Adrenal gland (tissue), 12 donors: Measurements from ENCODE around the gene CYB561D2. TPM values are rescaled to one million over a fixed set of nuclear protein-coding genes. Genes with fewer than 3 reads are reported as not detected.

ENCODE experiments used
- DNase-seq, 7 donors: peaks; one replicate each; pipeline ENCODE4 v3.0.0-alpha.2; 2019 to 2020
- H3K27ac ChIP-seq, 5 donors: fragments of 200-600 bp; sonication (generic) in 4 of 5; 1 replicate in 3 of 5; 2 replicates in 2 of 5; pipeline versions ENCODE4 v1.5.1 to v1.8.0; 2016 to 2020; ENCODE audit warnings: mild to moderate bottlenecking in 1 of 5
- H3K27me3 ChIP-seq: fragments of 200-600 bp; 2 replicates; pipeline ENCODE4 v1.8.0; 2021
- H3K36me3 ChIP-seq, 2 donors: fragments of 200-600 bp; replicated peaks in 1 of 2; 1 replicate in 1 of 2; 2 replicates in 1 of 2; pipeline versions ENCODE4 v1.5.1 to v1.8.0; 2018 to 2022
- H3K4me1 ChIP-seq, 2 donors: fragments of 200-600 bp; replicated peaks in 1 of 2; 1 replicate in 1 of 2; 2 replicates in 1 of 2; pipeline versions ENCODE4 v1.5.1 to v1.8.0; 2018 to 2021
- H3K4me3 ChIP-seq, 4 donors: fragments of 200-600 bp; sonication (generic) in 3 of 4; one replicate each; pipeline ENCODE4 v1.5.1; 2016 to 2018
- H3K9me3 ChIP-seq, 3 donors: fragments of 200-600 bp; sonication (generic) in 1 of 3; replicated peaks in 1 of 3; 1 replicate in 2 of 3; 2 replicates in 1 of 3; pipeline versions ENCODE4 v1.5.1 to v1.8.0; 2016 to 2021
- CTCF ChIP-seq, 6 experiments: fragments of 450-650 bp in 4 of 6; fragments of 200-600 bp in 2 of 6; sonication (generic) in 1 of 6; IDR thresholded peaks; 1 replicate in 5 of 6; 2 replicates in 1 of 6; pipeline versions ENCODE4 v1.5.1 to v1.8.0; 2016 to 2021; ENCODE audit warnings: antibody characterized with exemption in 6 of 6, mild to moderate bottlenecking in 2 of 6, moderate library complexity in 1 of 6
- POLR2A ChIP-seq, 2 donors: fragments of 450-650 bp; IDR thresholded peaks; one replicate each; pipeline ENCODE4 v1.6.1; 2017; ENCODE audit warnings: antibody characterized with exemption in 2 of 2, mild to moderate bottlenecking in 2 of 2, moderate library complexity in 1 of 2
- WGBS, 4 donors: extraction: QIAGEN DNeasy Blood & Tissue Kit in 2 of 4; methylation state at CpG; one replicate each; pipeline versions ENCODE4 v1.1.5 to v1.1.7; 2013 to 2017; 5-methylcytosine and 5-hydroxymethylcytosine counted together
- intact Hi-C, 2 donors: fragments of 100-400 bp; cut with DNase I; formaldehyde crosslinking; loops; one replicate each; pipeline versions ENCODE4 v1.14.1 to v1.15.0; 2022 to 2023
- polyA plus RNA-seq, 3 donors: library from polyadenylated mRNA; stranded (reverse); fragments of 200-250 nt in 2 of 3; fragments of 350-450 nt in 1 of 3; fragmentation: Illumina TruSeq in 1 of 3; extraction: RNeasy Lipid Tissue Mini Kit (QIAGEN cat#74804) in 1 of 3; gene quantifications; one replicate each; pipeline ENCODE4 v1.2.3, GENCODE V29; 2013 to 2014
- total RNA-seq, 9 donors: library from RNA; depleted of rRNA in 4 of 9; stranded (reverse); fragments of >200 nt in 4 of 9; fragments of 120-200 nt in 1 of 9; fragmentation: NEBNext Ultra II Directional in 1 of 9; extraction: Animal tissue kit (Norgen Biotek cat#: 25700) in 1 of 9; gene quantifications; one replicate each; pipeline versions ENCODE4 v1.1.0 to v1.2.4, GENCODE V29; 2013 to 2023
- donor health status: healthy with polysubstance abuse.
- donor health status: Bipolar disorder and iron deficiency.
- donor health status: DM: yes; HTN: yes; CAD: no.
- donor health status: DM: no; HTN: no; CAD: no.
- donor health status: DM: no; HTN: no; CAD: no.
- donor health status: DM: yes; HTN: yes; CAD: no.

The CYB561D2 gene
- total and polyA plus RNA-seq, 12 donors: 13.7 to 39.9 (median 27.1) TPM

- no peak for DNase-seq
- intact Hi-C loops: no loop called here
- Histone ChIP-seq H3K4me1 (peaks cover 4 to 10% of the 10 kb centered on the region in 2 donors), H3K27ac (no peak overlapping the region), H3K9me3 (no peaks in the 10 kb centered on the region), H3K27me3 (no peaks in the 10 kb centered on the region), H3K4me3 (no peak overlapping the region), H3K36me3 (no peaks in the 10 kb centered on the region)
- no peak for TF ChIP-seq CTCF (IDR thresholded peaks at IDR 0.05)
- no peak for TF ChIP-seq POLR2A (IDR thresholded peaks at IDR 0.05)
- WGBS, 4 donors: 84 to 96% (median 94%) methylated on average over 6 of the region's 6 CpGs
Observed at GRCh38 chr3:50389414-50389767, 38.7 kb downstream of the CYB561D2 start.

GRCh38 chr3:50390508-50391224, 40.0 kb downstream of the CYB561D2 start:
- no peaks in the 10 kb centered on the region for H3K9me3 ChIP-seq
- intact Hi-C loops: no loop called here
- no peak overlapping the region for H3K4me3 ChIP-seq
- no peak for TF ChIP-seq CTCF (IDR thresholded peaks at IDR 0.05)
- no peak for TF ChIP-seq POLR2A (IDR thresholded peaks at IDR 0.05)
- 51 to 75% (median 57%) methylated on average over 7 to 12 of the region's 12 CpGs for WGBS, 4 donors
- DNase-seq: peak; percentile 67 to 87 (median 83)
- peak overlapping the region in 2 of 5 donors; percentile 21 to 32 for H3K27ac ChIP-seq
- H3K4me1 ChIP-seq: peaks cover 4 to 15% of the 10 kb centered on the region in 2 donors
- H3K36me3 ChIP-seq: no peaks in the 10 kb centered on the region
- H3K27me3 ChIP-seq: no peaks in the 10 kb centered on the region

GRCh38 chr3:50392101-50392715, 41.5 kb downstream of the CYB561D2 start:
- no peak for TF ChIP-seq CTCF (IDR thresholded peaks at IDR 0.05)
- TF ChIP-seq POLR2A (IDR thresholded peaks at IDR 0.05): no peak
- 77 to 87% (median 80%) methylated on average over 1 to 5 of the region's 5 CpGs for WGBS, 4 donors
- no peak overlapping the region for H3K27ac ChIP-seq
- intact Hi-C loops: no loop called here
- no peaks in the 10 kb centered on the region for H3K9me3 ChIP-seq
- no peak overlapping the region for H3K4me3 ChIP-seq
- no peaks in the 10 kb centered on the region for H3K27me3 ChIP-seq
- no peak for DNase-seq
- peaks cover 4 to 15% of the 10 kb centered on the region in 2 donors for H3K4me1 ChIP-seq
- no peaks in the 10 kb centered on the region for H3K36me3 ChIP-seq

GRCh38 chr3:50393061-50393460, 42.4 kb downstream of the CYB561D2 start:
- 82 to 92% (median 87%) methylated on average over 5 of the region's 5 CpGs for WGBS, 4 donors
- DNase-seq: no peak

More at GRCh38 chr3:50393061-50393460, 42.4 kb downstream of the CYB561D2 start:
- Histone ChIP-seq H3K27me3 (no peaks in the 10 kb centered on the region), H3K36me3 (no peaks in the 10 kb centered on the region), H3K27ac (no peak overlapping the region), H3K9me3 (no peaks in the 10 kb centered on the region), H3K4me1 (peaks cover 4 to 15% of the 10 kb centered on the region in 2 donors), H3K4me3 (no peak overlapping the region)
- intact Hi-C loops: no loop called here
- TF ChIP-seq CTCF (IDR thresholded peaks at IDR 0.05): no peak
- TF ChIP-seq POLR2A (IDR thresholded peaks at IDR 0.05): no peak
